Astrocyte (in vitro differentiated cells and primary cell): ENCODE results near the gene HSF4.

Experiments used
- EZH2 ChIP-seq: IDR thresholded peaks from 2 replicates; pipeline ENCODE4 v1.6.1; 2012; ENCODE audit warnings: mild to moderate bottlenecking, low read length, inconsistent platforms; ENCODE audit not compliant: insufficient read depth
- TF ChIP-seq, protein P1 (sequence below): IDR thresholded peaks from 2 replicates; pipeline ENCODE4 v1.5.1; 2011; ENCODE audit warnings: low read depth, mild to moderate bottlenecking, inconsistent platforms, low read length, moderate library complexity; ENCODE audit not compliant: insufficient read depth

DNA sequence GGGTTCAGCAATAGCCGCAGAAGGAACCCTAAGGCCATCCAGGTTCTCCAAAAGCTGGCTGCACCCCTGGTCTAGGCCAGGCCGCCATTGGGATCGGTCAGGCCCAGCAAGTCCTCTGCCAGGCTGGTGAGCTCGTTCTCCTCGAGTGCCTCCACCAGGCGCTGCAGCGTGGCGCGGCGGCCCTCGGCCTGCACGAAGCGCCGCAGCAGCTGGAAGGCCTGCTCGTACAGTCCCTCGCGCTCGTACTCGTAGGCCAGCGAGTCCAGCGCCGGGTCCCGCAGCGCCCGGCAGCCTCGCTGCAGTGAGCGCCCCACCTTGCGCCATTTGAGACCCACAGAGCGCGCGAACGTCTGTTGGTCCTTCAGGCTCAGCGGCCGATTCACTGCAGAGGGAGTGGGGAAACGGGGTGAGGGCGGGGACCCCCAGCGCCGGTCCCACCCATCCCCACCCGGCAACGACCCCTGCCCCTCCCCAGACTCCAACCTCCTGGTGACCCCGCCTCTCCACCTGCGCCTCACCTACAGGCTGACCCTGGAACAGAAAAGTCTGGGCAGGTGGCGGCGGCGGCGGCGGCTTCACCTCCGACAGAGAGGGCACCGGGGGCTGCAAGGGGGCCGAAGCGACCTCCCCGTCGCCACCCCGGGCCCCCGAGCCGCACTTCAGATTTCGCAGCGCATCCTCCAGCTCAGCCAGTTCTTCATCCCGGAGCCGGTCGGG, 9.8 kb upstream of the HSF4 start:
- TF ChIP-seq, protein P1, sequence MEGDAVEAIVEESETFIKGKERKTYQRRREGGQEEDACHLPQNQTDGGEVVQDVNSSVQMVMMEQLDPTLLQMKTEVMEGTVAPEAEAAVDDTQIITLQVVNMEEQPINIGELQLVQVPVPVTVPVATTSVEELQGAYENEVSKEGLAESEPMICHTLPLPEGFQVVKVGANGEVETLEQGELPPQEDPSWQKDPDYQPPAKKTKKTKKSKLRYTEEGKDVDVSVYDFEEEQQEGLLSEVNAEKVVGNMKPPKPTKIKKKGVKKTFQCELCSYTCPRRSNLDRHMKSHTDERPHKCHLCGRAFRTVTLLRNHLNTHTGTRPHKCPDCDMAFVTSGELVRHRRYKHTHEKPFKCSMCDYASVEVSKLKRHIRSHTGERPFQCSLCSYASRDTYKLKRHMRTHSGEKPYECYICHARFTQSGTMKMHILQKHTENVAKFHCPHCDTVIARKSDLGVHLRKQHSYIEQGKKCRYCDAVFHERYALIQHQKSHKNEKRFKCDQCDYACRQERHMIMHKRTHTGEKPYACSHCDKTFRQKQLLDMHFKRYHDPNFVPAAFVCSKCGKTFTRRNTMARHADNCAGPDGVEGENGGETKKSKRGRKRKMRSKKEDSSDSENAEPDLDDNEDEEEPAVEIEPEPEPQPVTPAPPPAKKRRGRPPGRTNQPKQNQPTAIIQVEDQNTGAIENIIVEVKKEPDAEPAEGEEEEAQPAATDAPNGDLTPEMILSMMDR: no peak
- peak; percentile 11 for TF ChIP-seq EZH2
